Measurements from ENCODE around the gene SPANXC.

The SPANXC gene

GRCh38 chrX:141220342-141221008, 21.8 kb downstream of the SPANXC start:
- DNase-seq (ENCODE audit: low spot score) (no peak), ATAC-seq (ENCODE audit: low read depth) (peak; percentile 94)
- H3K27me3 ChIP-seq (ENCODE audit: insufficient read depth, poor library complexity, severe bottlenecking): no peaks in the 10 kb centered on the region
- H3K27ac ChIP-seq (ENCODE audit: poor library complexity, severe bottlenecking): peak overlapping the region; percentile 61
- H3K9me3 ChIP-seq (ENCODE audit: severe bottlenecking): no peaks in the 10 kb centered on the region
- H3K4me1 ChIP-seq (ENCODE audit: insufficient read depth, poor library complexity, severe bottlenecking): peaks cover 16% of the 10 kb centered on the region
- no peaks in the 10 kb centered on the region for H3K36me3 ChIP-seq (ENCODE audit: low read depth)
- no peak overlapping the region for H3K4me3 ChIP-seq (ENCODE audit: severe bottlenecking)
- no peak for TF ChIP-seq CTCF (IDR thresholded peaks at IDR 0.05; ENCODE audit: poor library complexity, severe bottlenecking)

GRCh38 chrX:141214196-141214595, 28.1 kb downstream of the SPANXC start:
- Histone ChIP-seq H3K27me3 (ENCODE audit: insufficient read depth, poor library complexity, severe bottlenecking) (no peaks in the 10 kb centered on the region), H3K4me3 (ENCODE audit: severe bottlenecking) (no peak overlapping the region), H3K27ac (ENCODE audit: poor library complexity, severe bottlenecking) (no peak overlapping the region), H3K4me1 (ENCODE audit: insufficient read depth, poor library complexity, severe bottlenecking) (no peaks in the 10 kb centered on the region), H3K9me3 (ENCODE audit: severe bottlenecking) (no peaks in the 10 kb centered on the region), H3K36me3 (ENCODE audit: low read depth) (no peaks in the 10 kb centered on the region)
- ATAC-seq (ENCODE audit: low read depth) (no peak), DNase-seq (ENCODE audit: low spot score) (no peak)
- TF ChIP-seq CTCF (IDR thresholded peaks at IDR 0.05; ENCODE audit: poor library complexity, severe bottlenecking): no peak

- Histone ChIP-seq H3K36me3 (ENCODE audit: low read depth) (no peaks in the 10 kb centered on the region), H3K9me3 (ENCODE audit: severe bottlenecking) (no peaks in the 10 kb centered on the region), H3K4me3 (ENCODE audit: severe bottlenecking) (no peak overlapping the region), H3K4me1 (ENCODE audit: insufficient read depth, poor library complexity, severe bottlenecking) (no peaks in the 10 kb centered on the region), H3K27me3 (ENCODE audit: insufficient read depth, poor library complexity, severe bottlenecking) (no peaks in the 10 kb centered on the region), H3K27ac (ENCODE audit: poor library complexity, severe bottlenecking) (no peak overlapping the region)
- DNase-seq (ENCODE audit: low spot score) (no peak), ATAC-seq (ENCODE audit: low read depth) (no peak)
- no peak for TF ChIP-seq CTCF (IDR thresholded peaks at IDR 0.05; ENCODE audit: poor library complexity, severe bottlenecking)
Observed at GRCh38 chrX:141201962-141202361, 40.4 kb downstream of the SPANXC start.

All from RWPE2 (cell line).